ENCODE data around the gene COX14. TPM values are rescaled to one million over a fixed set of nuclear protein-coding genes. Genes with fewer than 3 reads are reported as not detected.

The COX14 gene
- total and polyA plus RNA-seq, 10 of the 15 experiments (the other 5 are each of a cell fraction or from before 2014, with no cell fraction given) = 44.6 to 361 (median 120) TPM

- POLR2A ChIA-PET = no interaction called here
- TSS peak; percentile 24 for BruUV-seq (replicated peaks)
Measured at GRCh38 chr12:50099302-50100008, 12.6 kb upstream of the COX14 start.

More at GRCh38 chr12:50099302-50100008, 12.6 kb upstream of the COX14 start:
- Histone ChIP-seq H3K4me3 (no peak overlapping the region), H2AFZ (ENCODE audit: control insufficient read depth, low read depth, low read length) (no peak overlapping the region), H3K4me2 (ENCODE audit: control insufficient read depth, insufficient read depth) (no peak overlapping the region), H3K36me3 (ENCODE audit: control insufficient read depth in 2 of 2, insufficient read depth in 2 of 2, low read length in 1 of 2) (peaks cover 25 to 36% of the 10 kb centered on the region in 2 experiments), H3K27ac (ENCODE audit: control insufficient read depth, insufficient read depth) (no peak overlapping the region), H3K79me2 (ENCODE audit: control insufficient read depth, insufficient read depth, low read length) (no peaks in the 10 kb centered on the region), H4K20me1 (ENCODE audit: control insufficient read depth, insufficient read depth) (no peaks in the 10 kb centered on the region), H3K9ac (ENCODE audit: control insufficient read depth, insufficient read depth, low read length) (no peak overlapping the region), H3K9me3 (replicated peaks; ENCODE audit: control insufficient read depth, insufficient read depth, low read length) (no peaks in the 10 kb centered on the region), H3K4me1 (ENCODE audit: control insufficient read depth, insufficient read depth, low read length) (no peaks in the 10 kb centered on the region), H3K27me3 (replicated peaks in 1 of 2; ENCODE audit: control insufficient read depth in 2 of 2, insufficient read depth in 2 of 2, low read length in 1 of 2) (no peaks in the 10 kb centered on the region)
- in situ Hi-C loops (cut with MboI) (no loop called here), intact Hi-C loops (cut with micrococcal nuclease; ENCODE audit: unreplicated experiment) (no loop called here)
- CTCF ChIA-PET = interaction anchor here (0.6 to 6.5 kb wide), 3 partner anchors 12 to 304 kb away, joined by 3 to 40 read pairs (median 35); partner anchors contain the start of gene COX14
- SMC1A ChIA-PET (ENCODE audit: uncharacterized antibody, unreplicated experiment) = no interaction called here
- RAD21 ChIA-PET (ENCODE audit: unreplicated experiment) = no interaction called here
- no peak for DNase-seq (ENCODE audit: low read depth, low spot score)
- TF ChIP-seq TARDBP (IDR thresholded peaks at IDR 0.05; ENCODE audit: borderline replicate concordance) (no peak), ZBTB4 (CRISPR knock-in tag; IDR thresholded peaks at IDR 0.05) (no peak), JUND (IDR thresholded peaks at IDR 0.05; ENCODE audit: low read depth, low read length) (no peak)
- no peak for ATAC-seq
- 60% methylated on average over 5 of the region's 5 CpGs for WGBS (ENCODE audit: insufficient coverage, insufficient replicate concordance, low lambda C conversion rate, missing lambda C conversion rate)
- FAIRE-seq = no peak
